GM18508 (cell line): Measurements from ENCODE around the gene PSMD11.

Experiments
- ATAC-seq: cut with Tn5 transposase; IDR thresholded peaks from one replicate; pipeline ENCODE4 v1.9.1; 2021; ENCODE audit warnings: moderate number of reproducible peaks; ENCODE audit not compliant: insufficient read depth, unreplicated experiment

Gene PSMD11

GRCh38 chr17:32527146-32527545 is 82.8 kb downstream of the PSMD11 start:
- no peak for ATAC-seq

- no peak for ATAC-seq
Measured at GRCh38 chr17:32528825-32529224, 84.5 kb downstream of the PSMD11 start.

GRCh38 chr17:32529604-32530003 is 85.3 kb downstream of the PSMD11 start:
- no peak for ATAC-seq
